Activated naive CD8-positive, alpha-beta T cell treated with anti-CD3 and anti-CD28 coated beads, Interleukin-2, amount 50 U/mL, for 24 hours (primary cell): Measurements from ENCODE around the gene KATNAL2.

Source experiments
- ATAC-seq: fragments of 150-1000 bp; cut with Tn5 transposase; one replicate; pipeline ENCODE4 v1.10.0; 2021
- DNase-seq: peaks from one replicate; pipeline ENCODE4 v3.0.0; 2021
- H3K27ac Mint-ChIP-seq: one replicate; pipeline ENCODE4 v1.8.0; 2021; ENCODE audit warnings: mild to moderate bottlenecking, mixed read lengths
- H3K27me3 Mint-ChIP-seq: one replicate; pipeline ENCODE4 v1.8.0; 2021; ENCODE audit warnings: mixed read lengths
- H3K36me3 Mint-ChIP-seq: one replicate; pipeline ENCODE4 v1.8.0; 2021; ENCODE audit warnings: low read depth, mixed read lengths
- H3K4me1 Mint-ChIP-seq: one replicate; pipeline ENCODE4 v1.8.0; 2021; ENCODE audit warnings: mixed read lengths
- H3K4me3 Mint-ChIP-seq: one replicate; pipeline ENCODE4 v1.8.0; 2021; ENCODE audit warnings: mild to moderate bottlenecking, moderate library complexity, mixed read lengths
- H3K9me3 Mint-ChIP-seq: one replicate; pipeline ENCODE4 v1.8.0; 2021; ENCODE audit warnings: mixed read lengths

Gene KATNAL2

GRCh38 chr18:47149457-47150028 is 232.1 kb downstream of the KATNAL2 start:
- Mint-ChIP-seq H3K27ac (peak overlapping the region; percentile 95), H3K4me1 (peaks cover 46% of the 10 kb centered on the region), H3K9me3 (no peaks in the 10 kb centered on the region), H3K36me3 (peaks cover 13% of the 10 kb centered on the region), H3K27me3 (no peaks in the 10 kb centered on the region), H3K4me3 (peak overlapping the region; percentile 94)
- ATAC-seq (no peak), DNase-seq (no peak)

GRCh38 chr18:47150029-47150823 is 232.8 kb downstream of the KATNAL2 start, which contains the start of gene HDHD2:
HDHD2 (minus strand) TSS chr18:47150500; CDS start chr18:47136439, 14,061 bp downstream.
- no peaks in the 10 kb centered on the region for H3K9me3 Mint-ChIP-seq
- ATAC-seq, result peak; percentile 90
- H3K27ac Mint-ChIP-seq, result peak within 1 kb of the TSS; percentile 95
- peaks cover 14% of the 10 kb centered on the region for H3K36me3 Mint-ChIP-seq
- H3K4me3 Mint-ChIP-seq, result peak within 1 kb of the TSS; percentile 94
- DNase-seq, result peak; percentile 88
- H3K27me3 Mint-ChIP-seq, result no peaks in the 10 kb centered on the region
- H3K4me1 Mint-ChIP-seq, result peaks cover 42% of the 10 kb centered on the region

- Mint-ChIP-seq H3K27me3 (no peaks in the 10 kb centered on the region), H3K4me3 (peak overlapping the region; percentile 94), H3K4me1 (peaks cover 37% of the 10 kb centered on the region), H3K27ac (peak overlapping the region; percentile 95), H3K36me3 (peaks cover 9% of the 10 kb centered on the region), H3K9me3 (no peaks in the 10 kb centered on the region)
- ATAC-seq (peak; percentile 11), DNase-seq (no peak)
Observed at GRCh38 chr18:47150824-47151366, 233.5 kb downstream of the KATNAL2 start.

- Mint-ChIP-seq H3K9me3 (no peaks in the 10 kb centered on the region), H3K27me3 (no peaks in the 10 kb centered on the region), H3K36me3 (peaks cover 13% of the 10 kb centered on the region), H3K4me1 (peaks cover 37% of the 10 kb centered on the region), H3K27ac (peak overlapping the region; percentile 95), H3K4me3 (peak overlapping the region; percentile 94)
- ATAC-seq, result no peak
- no peak for DNase-seq
Observed at GRCh38 chr18:47151439-47151838, 234.0 kb downstream of the KATNAL2 start.
